ENCODE results near the gene PUSL1.

DNA sequence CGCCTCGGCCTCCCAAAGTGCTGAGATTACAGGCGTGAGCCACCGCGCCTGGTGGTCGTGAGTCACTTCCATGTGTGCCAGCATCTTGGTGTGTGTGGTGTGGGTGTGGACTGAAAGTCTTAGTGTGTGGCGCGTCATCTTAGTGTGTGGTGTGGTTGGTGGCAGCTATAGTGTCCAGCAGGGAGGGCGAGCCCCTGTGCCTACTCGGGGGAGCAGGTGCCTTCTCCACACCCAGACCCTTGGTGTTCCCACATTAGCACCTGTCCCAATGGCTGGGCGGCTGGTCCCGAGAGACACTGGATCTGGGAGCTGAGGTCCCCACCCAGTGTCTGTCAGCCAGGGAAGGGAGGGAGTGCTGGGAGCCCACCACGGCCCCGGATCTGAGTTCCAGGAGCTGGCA, 25.4 kb upstream of the PUSL1 start:
- no peak for TF ChIP-seq POLR2A (IDR thresholded peaks at IDR 0.05; ENCODE audit: low read depth, low read length)
- TF ChIP-seq TAF1 (IDR thresholded peaks at IDR 0.05; ENCODE audit: low read depth, low read length), result no peak
- no peak for TF ChIP-seq POLR2AphosphoS5 (IDR thresholded peaks at IDR 0.05; ENCODE audit: low read depth, low read length)
